ENCODE data around the gene LY6G6F.
A peak's percentile ranks its signal among the peaks of the same experiment; 100 is the strongest.

The LY6G6F gene

DNA sequence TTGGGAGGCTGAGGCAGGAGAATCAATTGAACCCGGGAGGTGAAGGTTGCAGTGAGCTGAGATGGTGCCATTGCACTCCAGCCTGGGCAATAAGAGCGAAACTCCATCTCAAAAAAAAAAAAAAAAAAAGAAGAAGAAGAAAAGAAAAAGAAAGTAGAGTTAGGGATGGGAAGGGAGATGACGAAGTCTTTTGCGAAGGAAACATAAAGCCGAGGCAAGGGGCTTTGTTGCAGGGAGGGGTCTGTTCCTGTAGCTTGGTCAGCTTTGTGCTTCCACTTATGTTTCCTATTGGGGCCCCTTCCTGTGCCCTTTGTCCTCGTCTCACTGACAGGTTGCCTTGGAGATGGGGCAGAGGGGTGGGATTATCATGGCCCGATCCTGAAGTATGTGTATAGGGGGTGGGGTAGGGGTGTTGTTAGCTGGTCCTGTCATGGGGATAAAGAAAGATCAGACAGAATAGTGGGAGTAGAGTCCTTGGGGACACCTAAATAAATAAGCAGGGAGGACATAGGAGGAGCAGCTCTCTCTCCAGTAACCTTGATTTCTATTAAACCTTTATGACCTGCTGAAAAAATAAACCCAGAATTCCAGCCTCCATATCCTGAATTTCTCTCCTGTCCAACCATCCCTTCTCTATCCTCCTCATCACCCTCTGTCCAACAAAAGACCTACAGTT is 30.8 kb downstream of the LY6G6F start:
- H3K4me3 ChIP-seq (ENCODE audit: low read depth, low read length), result peak overlapping the region; percentile 36
- DNase-seq (ENCODE audit: low read depth), result peak; percentile 50

DNA sequence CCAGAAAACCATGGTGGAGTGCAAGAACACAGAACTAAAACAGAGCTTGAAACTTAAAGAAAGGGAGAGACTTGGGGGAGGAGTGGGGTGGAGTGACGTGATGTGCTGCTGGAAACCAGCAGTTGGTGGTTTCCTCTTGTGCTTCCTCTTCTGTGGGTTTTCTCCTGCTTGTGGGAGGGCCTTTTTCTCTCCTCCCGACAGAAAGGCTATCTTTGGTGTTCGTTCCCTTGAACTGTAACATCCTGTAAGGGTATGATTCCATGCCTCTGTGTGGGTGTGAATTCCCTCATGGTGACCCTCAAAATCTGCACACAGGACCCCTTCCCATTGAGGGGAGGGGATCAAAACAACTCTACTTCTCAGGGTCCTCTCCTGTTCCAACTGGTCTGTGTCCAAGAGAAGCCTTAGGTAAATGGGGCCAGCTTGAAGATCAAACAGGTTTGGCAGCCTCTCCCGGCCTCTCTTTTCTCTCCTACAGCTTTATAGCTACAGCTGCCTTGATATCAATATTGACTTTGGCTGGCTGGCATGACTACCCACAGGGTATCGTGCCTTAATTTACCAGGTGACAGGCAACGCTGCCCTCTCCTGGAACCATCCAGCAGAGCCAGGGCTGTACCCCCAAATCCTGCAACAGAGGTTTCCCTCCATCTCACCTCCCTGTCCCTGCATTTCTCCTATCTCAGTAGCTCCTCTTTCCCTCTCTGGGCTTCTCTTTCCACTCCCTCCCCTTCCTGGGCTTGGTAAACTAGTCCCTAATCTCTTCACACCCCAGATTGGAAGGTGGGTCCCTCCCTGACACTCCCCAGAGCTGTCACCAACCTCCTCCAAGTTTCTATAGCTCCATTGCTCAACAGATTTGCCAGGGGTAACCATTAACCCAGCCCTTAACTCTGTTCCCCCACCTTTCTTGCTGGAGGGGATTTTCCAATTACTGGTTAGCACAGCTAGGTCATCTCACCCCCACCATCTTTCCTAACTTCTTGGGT is 31.6 kb downstream of the LY6G6F start:
- peak overlapping the region; percentile 56 for H3K4me3 ChIP-seq (ENCODE audit: low read depth, low read length)
- DNase-seq (ENCODE audit: low read depth), result peak; percentile 90
- TF ChIP-seq CTCF (IDR thresholded peaks at IDR 0.05; ENCODE audit: insufficient read depth, low read depth, low read length, missing control alignments), result no peak

More for the DNA sequence above, 30.8 kb downstream of the LY6G6F start:
- TF ChIP-seq CTCF (IDR thresholded peaks at IDR 0.05; ENCODE audit: insufficient read depth, low read depth, low read length, missing control alignments), result no peak

DNA sequence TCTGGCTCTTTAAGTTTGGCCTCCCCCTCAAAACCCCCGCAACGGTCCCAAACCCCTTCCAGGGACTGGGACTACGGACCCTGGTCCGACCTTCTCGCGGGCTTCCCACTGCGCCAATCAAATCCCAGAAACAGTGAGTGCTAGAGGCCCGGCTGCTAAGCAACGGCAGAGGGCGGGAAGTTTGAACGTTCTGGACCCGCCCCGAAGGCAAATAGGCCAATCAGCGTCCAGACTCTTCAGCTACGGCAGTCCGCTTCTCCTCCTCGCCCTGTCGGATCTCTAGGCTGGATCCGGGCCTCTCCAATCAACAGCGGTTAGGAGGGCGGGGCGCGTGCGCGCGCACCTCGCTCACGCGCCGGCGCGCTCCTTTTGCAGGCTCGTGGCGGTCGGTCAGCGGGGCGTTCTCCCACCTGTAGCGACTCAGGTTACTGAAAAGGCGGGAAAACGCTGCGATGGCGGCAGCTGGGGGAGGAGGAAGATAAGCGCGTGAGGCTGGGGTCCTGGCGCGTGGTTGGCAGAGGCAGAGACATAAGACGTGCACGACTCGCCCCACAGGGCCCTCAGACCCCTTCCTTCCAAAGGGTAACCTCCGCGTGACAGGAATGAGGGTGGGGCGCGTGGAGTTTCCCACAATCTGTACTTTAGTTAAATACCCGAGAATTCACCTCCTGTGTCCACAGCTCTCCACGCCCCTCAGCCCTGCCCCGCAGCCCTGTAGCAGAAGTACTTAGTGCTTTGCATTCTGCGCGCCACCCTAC is 33.2 kb downstream of the LY6G6F start, which contains the start of gene MSH5:
MSH5 (plus strand) TSS at position 367 of the 758 bp plus-strand sequence. CDS start 462 bp downstream, outside the sequence.
- peak within 1 kb of the TSS; percentile 90 for H3K4me3 ChIP-seq (ENCODE audit: low read depth, low read length)
- TF ChIP-seq CTCF (IDR thresholded peaks at IDR 0.05; ENCODE audit: insufficient read depth, low read depth, low read length, missing control alignments), result no peak
- peak; percentile 99 for DNase-seq (ENCODE audit: low read depth)

GRCh38 chr6:31740397-31741223 is 33.9 kb downstream of the LY6G6F start:
- TF ChIP-seq CTCF (IDR thresholded peaks at IDR 0.05; ENCODE audit: insufficient read depth, low read depth, low read length, missing control alignments), result no peak
- peak; percentile 62 for DNase-seq (ENCODE audit: low read depth)

GRCh38 chr6:31741815-31742214 is 35.1 kb downstream of the LY6G6F start:
- no peak for TF ChIP-seq CTCF (IDR thresholded peaks at IDR 0.05; ENCODE audit: insufficient read depth, low read depth, low read length, missing control alignments)
- DNase-seq (ENCODE audit: low read depth), result no peak
- H3K4me3 ChIP-seq (ENCODE audit: low read depth, low read length), result no peak overlapping the region

More at GRCh38 chr6:31740397-31741223, 33.9 kb downstream of the LY6G6F start:
- H3K4me3 ChIP-seq (ENCODE audit: low read depth, low read length), result peak overlapping the region; percentile 90

DNA sequence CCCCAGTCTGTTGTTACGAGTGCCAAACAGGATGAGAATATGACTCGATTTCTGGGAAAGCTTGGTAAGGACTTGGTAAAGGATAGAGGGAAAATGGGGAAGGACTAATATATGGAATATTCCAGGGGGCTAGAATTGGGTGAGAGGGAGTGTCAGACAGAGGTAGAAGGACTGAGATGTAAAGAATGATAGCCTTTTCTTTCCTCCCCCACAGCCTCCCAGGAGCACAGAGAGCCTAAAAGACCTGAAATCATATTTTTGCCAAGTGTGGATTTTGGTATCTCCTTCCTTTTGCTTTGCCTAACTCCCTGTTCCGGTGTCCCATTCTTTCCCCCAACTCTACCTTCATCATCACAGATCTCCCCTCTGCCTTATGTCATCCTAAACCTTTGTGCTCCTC is 36.2 kb downstream of the LY6G6F start:
- TF ChIP-seq CTCF (IDR thresholded peaks at IDR 0.05; ENCODE audit: insufficient read depth, low read depth, low read length, missing control alignments), result no peak
- no peak overlapping the region for H3K4me3 ChIP-seq (ENCODE audit: low read depth, low read length)
- DNase-seq (ENCODE audit: low read depth), result no peak
